Ovary (tissue), 9 donors: ENCODE data around the gene PERCC1. TPM values are rescaled to one million over a fixed set of nuclear protein-coding genes. Genes with fewer than 3 reads are reported as not detected.

ENCODE experiments used
- DNase-seq, 5 donors: peaks; one replicate each; pipeline ENCODE4 v3.0.0-alpha.2; 2019 to 2020
- H3K27ac ChIP-seq, 2 donors: fragments of 200-600 bp; one replicate each; pipeline versions ENCODE4 v1.5.1 to v1.8.0; 2019 to 2022
- H3K27me3 ChIP-seq: fragments of 200-600 bp; one replicate; pipeline ENCODE4 v1.8.0; 2022
- H3K36me3 ChIP-seq: fragments of 200-600 bp; sonication (generic); one replicate; pipeline ENCODE4 v1.5.1; 2019
- H3K4me1 ChIP-seq: one replicate; pipeline ENCODE4 v1.8.1; 2013; ENCODE audit warnings: mild to moderate bottlenecking, moderate library complexity; ENCODE audit not compliant: insufficient read depth
- H3K4me3 ChIP-seq: fragments of 200-600 bp; sonication (generic); one replicate; pipeline ENCODE4 v1.5.1; 2017
- H3K9me3 ChIP-seq, 2 donors: fragments of 200-600 bp in 1 of 2; sonication (generic) in 1 of 2; one replicate each; pipeline versions ENCODE4 v1.5.1 to v1.8.1; 2013 to 2019; ENCODE audit warnings: mild to moderate bottlenecking in 1 of 2, moderate library complexity in 1 of 2
- CTCF ChIP-seq, 3 donors: fragments of 450-650 bp in 2 of 3; fragments of 200-600 bp in 1 of 3; IDR thresholded peaks; one replicate each; pipeline versions ENCODE4 v1.5.1 to v1.8.0; 2016 to 2022; ENCODE audit warnings: antibody characterized with exemption in 3 of 3, mild to moderate bottlenecking in 1 of 3
- EP300 ChIP-seq: sonication (generic); formaldehyde crosslinking; IDR thresholded peaks from one replicate; pipeline ENCODE4 v1.6.1; 2017; ENCODE audit warnings: antibody characterized with exemption
- POLR2A ChIP-seq: fragments of 450-650 bp; IDR thresholded peaks from one replicate; pipeline ENCODE4 v1.6.1; 2017; ENCODE audit warnings: antibody characterized with exemption, mild to moderate bottlenecking, moderate library complexity
- WGBS, 3 donors: extraction: QIAGEN DNeasy Blood & Tissue Kit in 1 of 3; methylation state at CpG; one replicate each; pipeline versions ENCODE4 v1.1.5 to v1.1.7; 2013 to 2017; 5-methylcytosine and 5-hydroxymethylcytosine counted together
- intact Hi-C, 4 donors: fragments of 100-400 bp; cut with DNase I; formaldehyde crosslinking; loops; one replicate each; pipeline versions ENCODE4 v1.11.0 to v1.15.1; 2022 to 2023
- polyA plus RNA-seq, 2 donors: library from polyadenylated mRNA; stranded (reverse); fragments of 200-250 nt in 1 of 2; fragments of 350-450 nt in 1 of 2; fragmentation: Illumina TruSeq in 1 of 2; extraction: RNeasy Lipid Tissue Mini Kit (QIAGEN cat#74804) in 1 of 2; gene quantifications; one replicate each; pipeline ENCODE4 v1.2.3, GENCODE V29; 2013 to 2014
- total RNA-seq, 7 donors: library from RNA; depleted of rRNA in 2 of 7; stranded (reverse); fragments of >200 nt in 2 of 7; fragmentation: NEBNext Ultra II Directional in 3 of 7; extraction: Animal tissue kit (Norgen Biotek cat#: 25700) in 3 of 7; gene quantifications; one replicate each; pipeline versions ENCODE4 v1.1.0 to v1.2.4, GENCODE V29; 2016 to 2023
- donor health status: DM: no; HTN: no; CAD: no; lungs with moderate emphysema.
- donor health status: DM: no; HTN: no; CAD: no.
- donor health status: Bipolar disorder and iron deficiency.
- donor health status: DM: yes; HTN: yes; CAD: no.
- donor health status: DM: no; HTN: no; CAD: no.
- donor health status: DM: yes; HTN: yes; CAD: no.

PERCC1 gene
- total and polyA plus RNA-seq, 9 donors = 0.08 to 0.62 TPM; not detected in 7

GRCh38 chr16:1452530-1452929, 21.7 kb downstream of the PERCC1 start:
- Histone ChIP-seq H3K27ac (no peak overlapping the region), H3K9me3 (no peaks in the 10 kb centered on the region), H3K27me3 (no peaks in the 10 kb centered on the region), H3K4me1 (no peaks in the 10 kb centered on the region), H3K36me3 (no peaks in the 10 kb centered on the region), H3K4me3 (no peak overlapping the region)
- DNase-seq = no peak
- TF ChIP-seq POLR2A = no peak
- TF ChIP-seq EP300 = no peak
- TF ChIP-seq CTCF (IDR thresholded peaks at IDR 0.05) = no peak
- intact Hi-C loops = no loop called here
- 90 to 97% (median 93%) methylated on average over 20 of the region's 20 CpGs for WGBS, 3 donors

DNA sequence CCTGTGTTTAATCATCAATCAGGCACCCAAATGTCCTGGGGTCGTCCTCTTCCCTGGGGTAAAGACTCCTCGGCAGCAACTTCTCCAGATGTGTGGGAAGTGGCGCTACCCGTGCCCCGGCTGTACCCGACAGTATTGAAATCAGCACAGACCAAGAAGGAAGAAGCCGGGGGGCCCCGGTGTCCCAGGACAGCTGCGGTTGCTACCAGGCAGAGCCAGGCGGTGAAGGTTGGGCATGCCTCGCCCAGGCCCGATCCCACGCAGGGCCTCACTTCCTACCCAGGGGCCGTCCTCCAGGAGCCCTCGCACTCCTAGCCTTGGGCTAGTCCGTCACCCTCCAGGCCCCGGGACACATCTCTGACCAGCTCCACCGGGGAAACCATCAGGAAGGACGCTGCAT, 22.4 kb downstream of the PERCC1 start:
- Histone ChIP-seq H3K27ac (no peak overlapping the region), H3K36me3 (no peaks in the 10 kb centered on the region), H3K27me3 (no peaks in the 10 kb centered on the region), H3K9me3 (no peaks in the 10 kb centered on the region), H3K4me1 (no peaks in the 10 kb centered on the region), H3K4me3 (no peak overlapping the region)
- WGBS, 3 donors = 93 to 96% (median 94%) methylated on average over 19 of the region's 19 CpGs
- no peak for TF ChIP-seq POLR2A
- no peak for TF ChIP-seq CTCF (IDR thresholded peaks at IDR 0.05)
- TF ChIP-seq EP300 = no peak
- no peak for DNase-seq
- intact Hi-C loops = no loop called here

DNA sequence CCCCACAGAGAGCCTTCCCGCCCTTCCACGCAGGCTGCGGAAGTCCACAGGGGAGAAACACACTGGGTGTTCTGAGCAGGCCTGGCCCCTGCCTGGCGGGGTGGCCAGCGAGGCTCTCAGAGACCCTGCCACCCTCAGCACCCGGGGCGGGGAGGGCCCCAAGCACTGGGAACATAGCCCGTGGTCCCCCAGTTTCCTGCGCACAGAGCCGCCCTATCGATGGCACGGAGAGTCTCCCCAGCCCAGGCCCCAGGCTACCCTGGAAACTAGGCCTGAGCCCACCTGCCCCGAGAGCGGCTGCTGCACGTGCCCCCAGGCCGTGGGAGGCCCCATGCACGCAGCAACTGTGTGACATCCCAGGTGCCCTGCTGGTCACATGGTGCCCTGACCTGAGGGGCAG, 23.7 kb downstream of the PERCC1 start:
- intact Hi-C loops = no loop called here
- Histone ChIP-seq H3K4me1 (no peaks in the 10 kb centered on the region), H3K4me3 (no peak overlapping the region), H3K27me3 (no peaks in the 10 kb centered on the region), H3K9me3 (no peaks in the 10 kb centered on the region), H3K27ac (no peak overlapping the region), H3K36me3 (no peaks in the 10 kb centered on the region)
- DNase-seq = no peak
- WGBS, 3 donors = 90 to 96% (median 90%) methylated on average over 11 to 17 of the region's 17 CpGs
- TF ChIP-seq EP300 = no peak
- TF ChIP-seq POLR2A = no peak
- no peak for TF ChIP-seq CTCF (IDR thresholded peaks at IDR 0.05)

DNA sequence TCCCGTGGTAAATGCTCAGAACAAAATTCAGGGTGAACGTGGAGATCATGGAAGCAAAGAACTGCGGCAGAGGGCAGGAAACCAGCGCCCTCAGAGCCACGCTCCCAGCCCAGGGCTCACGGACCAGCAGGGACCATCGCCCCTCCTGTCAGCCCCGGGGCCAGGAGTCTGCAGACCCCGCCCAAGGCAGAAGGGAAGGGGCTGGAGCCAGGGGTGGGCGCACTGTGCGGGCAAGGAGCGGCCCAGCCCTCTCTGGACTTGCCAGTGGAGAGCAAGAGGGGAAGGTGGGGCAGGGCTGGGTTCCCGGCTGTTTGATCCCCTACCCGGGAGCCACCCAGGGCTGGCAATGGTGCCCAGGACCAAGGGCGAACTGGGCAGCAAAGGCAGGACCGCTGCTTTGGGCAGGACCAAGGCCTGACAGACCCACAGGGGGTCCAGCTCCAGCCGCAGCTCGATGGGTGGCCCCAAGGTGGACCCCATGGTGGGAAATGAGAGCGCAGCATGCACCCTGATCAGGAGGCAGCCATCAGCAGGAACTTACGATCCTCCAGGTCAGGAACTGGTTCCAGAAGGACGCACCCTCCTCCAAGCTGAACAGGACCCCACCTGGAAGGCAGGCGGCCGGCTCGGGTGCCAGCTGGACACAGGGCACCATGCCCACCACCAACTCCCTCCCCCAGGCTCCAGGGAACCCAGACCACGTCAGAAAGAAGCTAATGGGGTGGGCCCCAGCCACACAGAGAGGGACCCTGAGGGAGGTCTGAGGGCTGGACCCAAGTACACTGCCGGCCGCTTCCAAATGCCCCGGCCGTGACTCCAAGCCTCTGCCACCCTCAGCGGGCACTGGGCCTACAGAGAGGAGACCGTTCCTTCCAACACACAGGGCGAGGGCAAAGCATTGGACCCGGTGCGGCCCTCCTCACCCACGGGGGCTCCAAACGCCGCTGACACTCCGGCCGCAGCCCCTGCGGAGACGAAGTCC, 24.6 kb downstream of the PERCC1 start:
- TF ChIP-seq POLR2A = no peak
- TF ChIP-seq EP300 = no peak
- TF ChIP-seq CTCF (IDR thresholded peaks at IDR 0.05) = no peak
- no peaks in the 10 kb centered on the region for H3K4me1 ChIP-seq
- no peak overlapping the region for H3K27ac ChIP-seq
- intact Hi-C loops = no loop called here
- H3K36me3 ChIP-seq = no peaks in the 10 kb centered on the region
- no peaks in the 10 kb centered on the region for H3K27me3 ChIP-seq
- WGBS, 3 donors = 88 to 93% (median 92%) methylated on average over 40 to 41 of the region's 41 CpGs
- no peak overlapping the region for H3K4me3 ChIP-seq
- no peak for DNase-seq
- no peaks in the 10 kb centered on the region for H3K9me3 ChIP-seq
